PC-3 (cell line): Measurements from ENCODE around the gene ZC3H11A. TPM values are rescaled to one million over a fixed set of nuclear protein-coding genes. Genes with fewer than 3 reads are reported as not detected.

ENCODE experiments used
- ATAC-seq: fragments of 200-7000 bp; cut with Tn5 transposase; 2 replicates; pipeline ENCODE4 v1.9.1; 2020; ENCODE audit warnings: mild to moderate bottlenecking, moderate library complexity
- BruUV-seq: library from RNA; stranded (reverse); fragments of 400-500 nt; replicated peaks from 2 replicates; lab custom pipeline; 2021; lab: Mats Ljungman, UMichigan
- CTCF ChIA-PET: fragments of 300-600 bp; sonication (Branson Sonifier 250); formaldehyde crosslinking; loops from one replicate; lab custom pipeline; 2022; ENCODE audit warnings: antibody characterized with exemption; lab: Charles Lee
- POLR2A ChIA-PET: fragments of 300-600 bp; sonication (Branson Sonifier 250); formaldehyde crosslinking; loops from one replicate; lab custom pipeline; 2022; ENCODE audit warnings: antibody characterized with exemption; ENCODE audit not compliant: unreplicated experiment; lab: Charles Lee
- DNase-seq: peaks from one replicate; pipeline ENCODE4 v3.0.0-alpha.2; 2015
- H2AFZ ChIP-seq: fragments of 300-600 bp; sonication (generic); 2 replicates; pipeline ENCODE4 v1.6.0; 2016; ENCODE audit warnings: antibody characterized with exemption, low read length
- H3F3A ChIP-seq: fragments of 300-600 bp; sonication (generic); one replicate; pipeline ENCODE4 v1.6.0; 2017; ENCODE audit warnings: antibody characterized with exemption, low read length, control low read depth, mild to moderate bottlenecking; ENCODE audit not compliant: unreplicated experiment
- H3K27ac ChIP-seq: fragments of 300-600 bp; sonication (generic); 2 replicates; pipeline ENCODE4 v1.5.1; 2016; ENCODE audit warnings: mild to moderate bottlenecking, low read length
- H3K27me3 ChIP-seq: fragments of 300-600 bp; sonication (generic); 2 replicates; pipeline ENCODE4 v1.6.1; 2016; ENCODE audit warnings: low read length, mixed read lengths
- H3K36me3 ChIP-seq: fragments of 300-600 bp; sonication (generic); 2 replicates; pipeline ENCODE4 v1.6.1; 2016; ENCODE audit warnings: low read depth, mixed run types, low read length, mixed read lengths
- H3K4me1 ChIP-seq: fragments of 300-600 bp; sonication (generic); 2 replicates; pipeline ENCODE4 v1.5.1; 2016; ENCODE audit warnings: low read length; ENCODE audit not compliant: insufficient read depth
- H3K4me2 ChIP-seq: fragments of 300-600 bp; sonication (generic); 2 replicates; pipeline ENCODE4 v1.6.0; 2016; ENCODE audit warnings: low read length
- H3K4me3 ChIP-seq: fragments of 300-600 bp; sonication (generic); 2 replicates; pipeline ENCODE4 v1.5.1; 2016; ENCODE audit warnings: mild to moderate bottlenecking, low read length, mixed read lengths
- H3K79me2 ChIP-seq: fragments of 300-600 bp; sonication (generic); 2 replicates; pipeline ENCODE4 v1.6.1; 2017; ENCODE audit warnings: low read length, mixed read lengths
- H3K9ac ChIP-seq: fragments of 300-600 bp; sonication (generic); 2 replicates; pipeline ENCODE4 v1.6.0; 2016; ENCODE audit warnings: mild to moderate bottlenecking, low read length
- H3K9me2 ChIP-seq: fragments of 300-600 bp; sonication (generic); replicated peaks from 2 replicates; pipeline ENCODE4 v1.6.1; 2016; ENCODE audit warnings: mixed run types, low read length, mixed read lengths
- H3K9me3 ChIP-seq: fragments of 300-600 bp; sonication (generic); 2 replicates; pipeline ENCODE4 v1.6.1; 2016; ENCODE audit warnings: low read length, mixed read lengths
- H4K20me1 ChIP-seq: fragments of 300-600 bp; sonication (generic); 2 replicates; pipeline ENCODE4 v1.6.1; 2016; ENCODE audit warnings: low read length, mixed read lengths
- CTCF ChIP-seq: fragments of 300-600 bp; sonication (generic); conservative IDR thresholded peaks from 2 replicates; pipeline ENCODE4 v1.5.1; 2017; ENCODE audit warnings: antibody characterized with exemption, low read depth, mild to moderate bottlenecking, low read length
- EZH2 ChIP-seq: fragments of 300-600 bp; sonication (generic); IDR thresholded peaks from one replicate; pipeline ENCODE4 v1.6.1; 2017; ENCODE audit warnings: antibody characterized with exemption, mild to moderate bottlenecking, low read length; ENCODE audit not compliant: unreplicated experiment
- EZH2phosphoT487 ChIP-seq: fragments of 300-600 bp; sonication (generic); IDR thresholded peaks from 2 replicates; pipeline ENCODE4 v1.6.1; 2018; ENCODE audit warnings: mild to moderate bottlenecking, antibody characterized with exemption, low read length, borderline replicate concordance
- intact Hi-C: fragments of 100-400 bp; cut with micrococcal nuclease; formaldehyde crosslinking; loops from 2 replicates; pipeline ENCODE4 v1.9.0; 2023
- total RNA-seq: library from RNA; depleted of rRNA; stranded (reverse); fragments of >200 nt; gene quantifications from 2 replicates; pipeline ENCODE4 v1.2.3, GENCODE V29; 2014; rRNA removed

ZC3H11A gene
- total RNA-seq, 1 experiment from 2014 or later: 77.9 TPM

- H3K79me2 ChIP-seq: no peaks in the 10 kb centered on the region
- H3K27me3 ChIP-seq: no peaks in the 10 kb centered on the region
- no peak overlapping the region for H3K9ac ChIP-seq
- no peak for ATAC-seq
- no peaks in the 10 kb centered on the region for H3K9me2 ChIP-seq
- no TSS peak for BruUV-seq
- H3K4me2 ChIP-seq: no peak overlapping the region
- H3K27ac ChIP-seq: no peak overlapping the region
- POLR2A ChIA-PET: no interaction called here
- no peaks in the 10 kb centered on the region for H3K9me3 ChIP-seq
- H3K4me1 ChIP-seq: no peaks in the 10 kb centered on the region
- TF ChIP-seq EZH2 (no peak), EZH2phosphoT487 (no peak), CTCF (no peak)
- no peaks in the 10 kb centered on the region for H4K20me1 ChIP-seq
- H2AFZ ChIP-seq: no peak overlapping the region
- no peak for DNase-seq
- intact Hi-C loops: no loop called here
- no peaks in the 10 kb centered on the region for H3F3A ChIP-seq
- peaks cover 66% of the 10 kb centered on the region for H3K36me3 ChIP-seq
- no peak overlapping the region for H3K4me3 ChIP-seq
- CTCF ChIA-PET: no interaction called here
These were observed 47.1 kb downstream of the ZC3H11A start for GRCh38 chr1:203842559-203842876.

- intact Hi-C loops: no loop called here
- Histone ChIP-seq H3K79me2 (no peaks in the 10 kb centered on the region), H3K36me3 (peaks cover 64% of the 10 kb centered on the region)
These were observed 48.0 kb downstream of the ZC3H11A start for GRCh38 chr1:203843435-203843834.

More at GRCh38 chr1:203843435-203843834, 48.0 kb downstream of the ZC3H11A start:
- H3K4me1 ChIP-seq: no peaks in the 10 kb centered on the region
- H3K27me3 ChIP-seq: no peaks in the 10 kb centered on the region
- BruUV-seq: no TSS peak
- POLR2A ChIA-PET: no interaction called here
- no peak overlapping the region for H3K9ac ChIP-seq
- H3K4me3 ChIP-seq: no peak overlapping the region
- H2AFZ ChIP-seq: no peak overlapping the region
- TF ChIP-seq EZH2phosphoT487 (no peak), CTCF (no peak), EZH2 (no peak)
- DNase-seq (no peak), ATAC-seq (no peak)
- H4K20me1 ChIP-seq: no peaks in the 10 kb centered on the region
- H3F3A ChIP-seq: no peaks in the 10 kb centered on the region
- no peak overlapping the region for H3K27ac ChIP-seq
- no peak overlapping the region for H3K4me2 ChIP-seq
- no peaks in the 10 kb centered on the region for H3K9me3 ChIP-seq
- CTCF ChIA-PET: no interaction called here
- no peaks in the 10 kb centered on the region for H3K9me2 ChIP-seq

Other genes with a start within 250 kb of the ZC3H11A start
- gene ATP2B4, start 168.8 kb upstream of the ZC3H11A start, total RNA-seq: 32.7 and 49.5 TPM in 2 replicates
- not detected in 2 replicates for gene LAX1, start 30.4 kb upstream of the ZC3H11A start, total RNA-seq
- 12.9 and 13.1 TPM in 2 replicates for gene ZBED6, start within 50 bp of the ZC3H11A start, total RNA-seq
- 167 and 187 TPM in 2 replicates for gene SNRPE, start 66.0 kb downstream of the ZC3H11A start, total RNA-seq